NCI-H2227 treated with DMSO at 0.1 percent for 48 hours (cell line): ENCODE data around the gene NAV1.
"Not testable (repeated sequence)": the region's sequence is repeated elsewhere in the genome, so short reads cannot be mapped to it uniquely, and the experiment has no call there.

Source experiments
- DNase-seq: peaks from one replicate; lab custom pipeline; 2025; lab: John Stamatoyannopoulos, UW

Gene NAV1

GRCh38 chr1:201566529-201566823 is 27.5 kb downstream of the NAV1 start:
- no peak for DNase-seq

- DNase-seq, result no peak
Observed at GRCh38 chr1:201566933-201567801, 28.2 kb downstream of the NAV1 start.

- DNase-seq, result no peak
Observed at GRCh38 chr1:201568265-201568664, 29.3 kb downstream of the NAV1 start.

- no peak for DNase-seq
Observed at GRCh38 chr1:201568859-201569294, 29.9 kb downstream of the NAV1 start.

GRCh38 chr1:201570181-201570885 is 31.4 kb downstream of the NAV1 start:
- DNase-seq, result no peak

GRCh38 chr1:201570886-201571624 is 32.1 kb downstream of the NAV1 start:
- peak; percentile 21 for DNase-seq

GRCh38 chr1:201573030-201573429 is 34.1 kb downstream of the NAV1 start:
- DNase-seq, result no peak

- no peak for DNase-seq
Observed at GRCh38 chr1:201573923-201574322, 35.0 kb downstream of the NAV1 start.

GRCh38 chr1:201575912-201576311 is 37.0 kb downstream of the NAV1 start:
- no peak for DNase-seq

GRCh38 chr1:201576914-201577313 is 38.0 kb downstream of the NAV1 start:
- DNase-seq, result no peak

GRCh38 chr1:201578008-201578888 is 39.3 kb downstream of the NAV1 start:
- DNase-seq, result no peak

- DNase-seq, result not testable (repeated sequence)
Observed at GRCh38 chr1:201581371-201581770, 42.4 kb downstream of the NAV1 start.

- DNase-seq, result peak; percentile 75
Observed at GRCh38 chr1:201582705-201583442, 43.9 kb downstream of the NAV1 start.

GRCh38 chr1:201583663-201584062 is 44.7 kb downstream of the NAV1 start:
- no peak for DNase-seq

GRCh38 chr1:201584471-201585092 is 45.7 kb downstream of the NAV1 start:
- no peak for DNase-seq

GRCh38 chr1:201585093-201585483 is 46.2 kb downstream of the NAV1 start:
- no peak for DNase-seq

- no peak for DNase-seq
Observed at GRCh38 chr1:201585901-201586300, 47.0 kb downstream of the NAV1 start.

GRCh38 chr1:201586806-201587205 is 47.9 kb downstream of the NAV1 start:
- DNase-seq, result no peak

- no peak for DNase-seq
Observed at GRCh38 chr1:201587729-201588128, 48.8 kb downstream of the NAV1 start.
